Right cardiac atrium (tissue), 5 donors: Measurements from ENCODE around the gene GKN2. TPM values are rescaled to one million over a fixed set of nuclear protein-coding genes. Genes with fewer than 3 reads are reported as not detected.
"Not testable (repeated sequence)": the region's sequence is repeated elsewhere in the genome, so short reads cannot be mapped to it uniquely, and the experiment has no call there.

ENCODE experiments used
- ATAC-seq, 2 donors: fragments of 200-7000 bp; cut with Tn5 transposase; one replicate each; pipeline versions ENCODE4 v1.8.0 to v1.9.1; 2020; ENCODE audit warnings: moderate library complexity in 2 of 2, mild to moderate bottlenecking in 1 of 2
- DNase-seq, 3 donors: peaks; one replicate each; pipeline ENCODE4 v3.0.0-alpha.2; 2020
- H3K27ac ChIP-seq: one replicate; pipeline ENCODE4 v1.5.1; 2013; ENCODE audit warnings: mild to moderate bottlenecking, low read length, control low read depth, moderate library complexity
- H3K27me3 ChIP-seq: one replicate; pipeline ENCODE4 v1.6.1; 2013; ENCODE audit not compliant: control insufficient read depth, insufficient read depth
- H3K4me1 ChIP-seq: one replicate; pipeline ENCODE4 v1.6.1; 2013; ENCODE audit warnings: low read length; ENCODE audit not compliant: control insufficient read depth, insufficient read depth
- H3K4me3 ChIP-seq: one replicate; pipeline ENCODE4 v1.5.1; 2013; ENCODE audit warnings: low read length, control low read depth
- H3K9me3 ChIP-seq: one replicate; pipeline ENCODE4 v1.6.1; 2013; ENCODE audit warnings: low read length; ENCODE audit not compliant: control insufficient read depth
- WGBS: extraction: QIAGEN DNeasy Blood & Tissue Kit; methylation state at CpG from one replicate; pipeline ENCODE4 v1.1.7; 2013; 5-methylcytosine and 5-hydroxymethylcytosine counted together
- intact Hi-C, 4 donors: fragments of 100-400 bp; cut with DNase I; formaldehyde crosslinking; loops; one replicate each; pipeline versions ENCODE4 v1.11.0 to v1.14.0; 2022 to 2023
- polyA plus RNA-seq: library from polyadenylated mRNA; stranded (reverse); fragments of 200-250 nt; gene quantifications from one replicate; pipeline ENCODE4 v1.2.3, GENCODE V29; 2013
- total RNA-seq, 4 donors: library from RNA; stranded (reverse); fragmentation: NEBNext Ultra II Directional; extraction: Animal tissue kit (Norgen Biotek cat#: 25700); gene quantifications; one replicate each; pipeline ENCODE4 v1.2.1, GENCODE V29; 2021
- donor health status: healthy with polysubstance abuse.
- donor health status: DM: no; HTN: yes; CAD: no.
- donor health status: DM: no; HTN: no; CAD: no.
- donor health status: DM: no; HTN: yes; CAD: no; lungs with severe emphysema.
- donor health status: DM: yes; HTN: yes; CAD: no.

Gene GKN2
- total and polyA plus RNA-seq, 5 donors = not detected

- peak; percentile 77 to 92 (median 86) for DNase-seq
- H3K4me3 ChIP-seq = no peak overlapping the region
- no peaks in the 10 kb centered on the region for H3K9me3 ChIP-seq
- intact Hi-C loops = no loop called here
- peak; percentile 90 for ATAC-seq
- H3K27ac ChIP-seq = peak overlapping the region; percentile 81
- peaks cover 7% of the 10 kb centered on the region for H3K4me1 ChIP-seq
- WGBS = 35% methylated on average over 5 of the region's 5 CpGs
- no peaks in the 10 kb centered on the region for H3K27me3 ChIP-seq
Observed at GRCh38 chr2:68908392-68908970, 44.2 kb downstream of the GKN2 start.

GRCh38 chr2:68907920-68908253 is 44.8 kb downstream of the GKN2 start:
- intact Hi-C loops = no loop called here
- Histone ChIP-seq H3K27ac (peak overlapping the region; percentile 81), H3K4me1 (peaks cover 7% of the 10 kb centered on the region), H3K27me3 (no peaks in the 10 kb centered on the region), H3K4me3 (no peak overlapping the region), H3K9me3 (no peaks in the 10 kb centered on the region)
- WGBS = 85% methylated on average over 4 of the region's 4 CpGs
- ATAC-seq = peak in 1 of 2 donors; percentile 4
- DNase-seq = no peak

GRCh38 chr2:68907232-68907919 is 45.3 kb downstream of the GKN2 start:
- DNase-seq (no peak), ATAC-seq (no peak)
- H3K27ac ChIP-seq = peak overlapping the region; percentile 81
- no peaks in the 10 kb centered on the region for H3K9me3 ChIP-seq
- H3K27me3 ChIP-seq = no peaks in the 10 kb centered on the region
- H3K4me3 ChIP-seq = no peak overlapping the region
- 89% methylated on average over 5 of the region's 5 CpGs for WGBS
- intact Hi-C loops = no loop called here
- peaks cover 7% of the 10 kb centered on the region for H3K4me1 ChIP-seq

GRCh38 chr2:68906716-68907115 is 46.0 kb downstream of the GKN2 start:
- ATAC-seq = no peak

GRCh38 chr2:68905116-68905515 is 47.6 kb downstream of the GKN2 start:
- Histone ChIP-seq H3K9me3 (no peaks in the 10 kb centered on the region), H3K4me3 (no peak overlapping the region), H3K27me3 (no peaks in the 10 kb centered on the region), H3K4me1 (peaks cover 7% of the 10 kb centered on the region), H3K27ac (no peak overlapping the region)
- intact Hi-C loops = no loop called here
- DNase-seq (no peak), ATAC-seq (no peak)
- WGBS = 94% methylated on average over 2 of the region's 2 CpGs

More at GRCh38 chr2:68906716-68907115, 46.0 kb downstream of the GKN2 start:
- intact Hi-C loops = no loop called here
- WGBS = 63% methylated on average over 3 of the region's 3 CpGs
- no peak overlapping the region for H3K4me3 ChIP-seq
- H3K27me3 ChIP-seq = no peaks in the 10 kb centered on the region
- no peak for DNase-seq
- no peak overlapping the region for H3K27ac ChIP-seq
- H3K4me1 ChIP-seq = peaks cover 7% of the 10 kb centered on the region
- no peaks in the 10 kb centered on the region for H3K9me3 ChIP-seq

- Histone ChIP-seq H3K4me3 (no peak overlapping the region), H3K4me1 (no peaks in the 10 kb centered on the region), H3K27me3 (no peaks in the 10 kb centered on the region), H3K27ac (no peak overlapping the region), H3K9me3 (no peaks in the 10 kb centered on the region)
- intact Hi-C loops = no loop called here
- WGBS = 91% methylated on average over 1 of the region's 1 CpG
- DNase-seq (no peak), ATAC-seq (no peak)
Observed at GRCh38 chr2:68901561-68901960, 51.1 kb downstream of the GKN2 start.

GRCh38 chr2:68901199-68901514 is 51.5 kb downstream of the GKN2 start:
- Histone ChIP-seq H3K4me3 (no peak overlapping the region), H3K27me3 (no peaks in the 10 kb centered on the region), H3K27ac (no peak overlapping the region), H3K9me3 (no peaks in the 10 kb centered on the region), H3K4me1 (no peaks in the 10 kb centered on the region)
- 85% methylated on average over 4 of the region's 4 CpGs for WGBS
- DNase-seq (no peak), ATAC-seq (no peak)
- intact Hi-C loops = no loop called here

- intact Hi-C loops = no loop called here
- Histone ChIP-seq H3K9me3 (no peaks in the 10 kb centered on the region), H3K4me1 (no peaks in the 10 kb centered on the region), H3K27me3 (no peaks in the 10 kb centered on the region), H3K4me3 (no peak overlapping the region), H3K27ac (no peak overlapping the region)
- ATAC-seq = no peak
- no peak for DNase-seq
- 87% methylated on average over 5 of the region's 5 CpGs for WGBS
Observed at GRCh38 chr2:68900496-68901198, 52.0 kb downstream of the GKN2 start.

- H3K27me3 ChIP-seq, H3K4me1 ChIP-seq, H3K4me3 ChIP-seq, ATAC-seq, H3K27ac ChIP-seq, H3K9me3 ChIP-seq, DNase-seq, intact Hi-C loops: not testable (repeated sequence)
- whole genome bisulfite sequencing = 97% methylated on average over 6 of the region's 6 CpGs
Observed at GRCh38 chr2:68895981-68896380, 56.7 kb downstream of the GKN2 start.
